Activated CD8-positive, alpha-beta memory T cell treated with anti-CD3 and anti-CD28 coated beads, Interleukin-2, amount 50 U/mL, for 1 hour (primary cell): ENCODE measurements around the gene GSS.

Source experiments
- DNase-seq: peaks from one replicate; pipeline ENCODE4 v3.0.0-alpha.2; 2020; ENCODE audit errors: extremely low read depth

Gene GSS

GRCh38 chr20:34955231-34956040, at the start of gene GSS, which contains the start of gene MYH7B:
TSS of gene GSS (minus strand) at chr20:34955806. CDS start at chr20:34951852, 3,954 bp downstream.
TSS of gene MYH7B (plus strand) at chr20:34955868. CDS start at chr20:34978006, 22,138 bp downstream.
- DNase-seq: peak; percentile 83

GRCh38 chr20:35004749-35005462, 49.3 kb upstream of the GSS start:
- no peak for DNase-seq

- DNase-seq: no peak
Observed at GRCh38 chr20:35004051-35004725, 48.6 kb upstream of the GSS start.

GRCh38 chr20:35003211-35004031, 47.8 kb upstream of the GSS start:
- DNase-seq: no peak

GRCh38 chr20:35002426-35003210, 47.0 kb upstream of the GSS start:
- DNase-seq: no peak

GRCh38 chr20:35001596-35002362, 46.2 kb upstream of the GSS start:
- no peak for DNase-seq

- DNase-seq: no peak
Observed at GRCh38 chr20:35000922-35001595, 45.5 kb upstream of the GSS start.

- DNase-seq: no peak
Observed at GRCh38 chr20:35000311-35000921, 44.8 kb upstream of the GSS start.

GRCh38 chr20:34999782-35000181, 44.2 kb upstream of the GSS start:
- DNase-seq: no peak

- DNase-seq: no peak
Observed at GRCh38 chr20:34999021-34999451, 43.4 kb upstream of the GSS start.

GRCh38 chr20:34998331-34998950, 42.8 kb upstream of the GSS start:
- no peak for DNase-seq

GRCh38 chr20:34997774-34998173, 42.2 kb upstream of the GSS start:
- no peak for DNase-seq

- no peak for DNase-seq
Observed at GRCh38 chr20:34997131-34997561, 41.5 kb upstream of the GSS start.

- no peak for DNase-seq
Observed at GRCh38 chr20:34996243-34997028, 40.8 kb upstream of the GSS start.

- no peak for DNase-seq
Observed at GRCh38 chr20:34995696-34996095, 40.1 kb upstream of the GSS start.

- DNase-seq: no peak
Observed at GRCh38 chr20:34995192-34995591, 39.6 kb upstream of the GSS start.

- DNase-seq: no peak
Observed at GRCh38 chr20:34994509-34995131, 39.0 kb upstream of the GSS start.
